WTC11 (cell line): ENCODE measurements around the gene BLCAP. TPM values are rescaled to one million over a fixed set of nuclear protein-coding genes. Genes with fewer than 3 reads are reported as not detected.

Source experiments
- ATAC-seq: fragments of 200-7000 bp; cut with Tn5 transposase; 2 replicates; pipeline ENCODE4 v1.10.0; 2021; ENCODE audit warnings: mild to moderate bottlenecking, moderate library complexity
- CTCF ChIA-PET: fragments of 300-600 bp; sonication (Branson Sonifier 250); formaldehyde crosslinking; loops from one replicate; lab custom pipeline; 2021; ENCODE audit warnings: antibody characterized with exemption; lab: Charles Lee
- POLR2A ChIA-PET: fragments of 350-600 bp; sonication (Branson Sonifier 250); formaldehyde crosslinking; loops from one replicate; lab custom pipeline; 2021; ENCODE audit warnings: antibody characterized with exemption; lab: Charles Lee
- DNase-seq: peaks from one replicate; pipeline ENCODE4 v3.0.0; 2021; ENCODE audit warnings: low spot score
- H3K27ac Mint-ChIP-seq: 2 replicates; pipeline ENCODE4 v1.8.0; 2021; ENCODE audit warnings: mixed read lengths
- H3K27me3 Mint-ChIP-seq: 2 replicates; pipeline ENCODE4 v1.8.0; 2021; ENCODE audit warnings: low read depth, mild to moderate bottlenecking, moderate library complexity, mixed read lengths
- H3K36me3 Mint-ChIP-seq: 2 replicates; pipeline ENCODE4 v1.8.0; 2021; ENCODE audit warnings: mixed read lengths
- H3K4me1 Mint-ChIP-seq: 2 replicates; pipeline ENCODE4 v1.8.0; 2022; ENCODE audit warnings: mixed read lengths
- H3K4me3 Mint-ChIP-seq: 2 replicates; pipeline ENCODE4 v1.8.0; 2021; ENCODE audit warnings: mild to moderate bottlenecking, moderate library complexity, mixed read lengths
- H3K9me3 Mint-ChIP-seq: 2 replicates; pipeline ENCODE4 v1.8.0; 2021; ENCODE audit warnings: mixed read lengths
- AFF4 ChIP-seq: sonication (generic); formaldehyde crosslinking; IDR thresholded peaks from 2 replicates; pipeline ENCODE4 v1.8.1; 2023; ENCODE audit warnings: mild to moderate bottlenecking, missing genetic modification reagents, borderline replicate concordance
- ARID4B ChIP-seq: sonication (generic); formaldehyde crosslinking; IDR thresholded peaks from 2 replicates; pipeline ENCODE4 v1.8.0; 2023; ENCODE audit warnings: missing genetic modification reagents, mild to moderate bottlenecking, borderline replicate concordance
- ATF1 ChIP-seq: sonication (generic); formaldehyde crosslinking; IDR thresholded peaks from 2 replicates; pipeline ENCODE4 v1.8.1; 2023; ENCODE audit warnings: mild to moderate bottlenecking, moderate library complexity, missing genetic modification reagents
- ATF2 ChIP-seq: sonication (generic); formaldehyde crosslinking; IDR thresholded peaks from 2 replicates; pipeline ENCODE4 v1.8.1; 2022; ENCODE audit warnings: low read depth, missing genetic modification reagents, borderline replicate concordance
- ELF4 ChIP-seq: sonication (generic); formaldehyde crosslinking; IDR thresholded peaks from 2 replicates; pipeline ENCODE4 v1.8.1; 2022; ENCODE audit warnings: low read depth, mild to moderate bottlenecking, moderate library complexity, missing genetic modification reagents
- FOXJ3 ChIP-seq: sonication (generic); formaldehyde crosslinking; IDR thresholded peaks from 2 replicates; pipeline ENCODE4 v1.9.0; 2021; ENCODE audit warnings: missing genetic modification reagents, mild to moderate bottlenecking, borderline replicate concordance
- FOXK1 ChIP-seq: sonication (generic); formaldehyde crosslinking; IDR thresholded peaks from 2 replicates; pipeline ENCODE4 v1.8.0; 2022; ENCODE audit warnings: mild to moderate bottlenecking, moderate library complexity, missing genetic modification reagents
- JUN ChIP-seq: sonication (generic); formaldehyde crosslinking; IDR thresholded peaks from 2 replicates; pipeline ENCODE4 v1.8.0; 2023; ENCODE audit warnings: mild to moderate bottlenecking, missing genetic modification reagents
- MLX ChIP-seq: sonication (generic); formaldehyde crosslinking; IDR thresholded peaks from 2 replicates; pipeline ENCODE4 v1.8.1; 2023; ENCODE audit warnings: mild to moderate bottlenecking, missing genetic modification reagents, moderate library complexity
- MYBL2 ChIP-seq: sonication (generic); formaldehyde crosslinking; IDR thresholded peaks from 2 replicates; pipeline ENCODE4 v1.8.1; 2023; ENCODE audit warnings: mild to moderate bottlenecking, moderate library complexity, missing genetic modification reagents
- OVOL2 ChIP-seq: fragments of 250-450 bp; sonication (Bioruptor Pico); IDR thresholded peaks from 2 replicates; pipeline ENCODE4 v1.9.0; 2021; ENCODE audit warnings: mild to moderate bottlenecking, borderline replicate concordance
- SMAD3 ChIP-seq: sonication (generic); formaldehyde crosslinking; IDR thresholded peaks from 2 replicates; pipeline ENCODE4 v1.8.0; 2022; ENCODE audit warnings: missing genetic modification reagents, mild to moderate bottlenecking, borderline replicate concordance
- SP1 ChIP-seq: sonication (generic); formaldehyde crosslinking; conservative IDR thresholded peaks from 2 replicates; pipeline ENCODE4 v1.8.1; 2022; ENCODE audit warnings: missing genetic modification reagents
- TEAD1 ChIP-seq: sonication (generic); formaldehyde crosslinking; IDR thresholded peaks from 2 replicates; pipeline ENCODE4 v1.8.0; 2022; ENCODE audit warnings: mild to moderate bottlenecking, missing genetic modification reagents
- ZNF121 ChIP-seq: sonication (generic); formaldehyde crosslinking; IDR thresholded peaks from 2 replicates; pipeline ENCODE4 v1.8.0; 2023; ENCODE audit warnings: missing genetic modification reagents
- ZNF138 ChIP-seq: sonication (generic); formaldehyde crosslinking; conservative IDR thresholded peaks from 2 replicates; pipeline ENCODE4 v1.8.1; 2022; ENCODE audit warnings: mild to moderate bottlenecking, moderate library complexity, missing genetic modification reagents
- ZNF317 ChIP-seq: sonication (generic); formaldehyde crosslinking; IDR thresholded peaks from 2 replicates; pipeline ENCODE4 v1.8.1; 2023; ENCODE audit warnings: low read depth, mild to moderate bottlenecking, moderate library complexity, missing genetic modification reagents, borderline replicate concordance
- total RNA-seq: library from RNA; stranded (reverse); gene quantifications from 3 replicates; pipeline ENCODE4 v1.2.3, GENCODE V29; 2021

BLCAP gene
- total RNA-seq, 1 experiment from 2014 or later, result 85.6 TPM

GRCh38 chr20:37518059-37518458 is 9.6 kb downstream of the BLCAP start (continued):
- no peak for TF ChIP-seq ARID4B (CRISPR knock-in tag)
- TF ChIP-seq SP1 (CRISPR knock-in tag), result no peak
- TF ChIP-seq SMAD3 (CRISPR knock-in tag), result no peak
- no peak for TF ChIP-seq ZNF121 (CRISPR knock-in tag)
- no peak for TF ChIP-seq MLX
- TF ChIP-seq ZNF317, result no peak
- TF ChIP-seq, all 79 proteins: peak for 0

GRCh38 chr20:37516811-37517750 is 10.6 kb downstream of the BLCAP start:
- Mint-ChIP-seq H3K36me3 (peaks cover 36% of the 10 kb centered on the region), H3K27ac (peak overlapping the region; percentile 31), H3K9me3 (no peaks in the 10 kb centered on the region), H3K4me1 (peaks cover 57% of the 10 kb centered on the region), H3K4me3 (no peak overlapping the region), H3K27me3 (no peaks in the 10 kb centered on the region)
- ATAC-seq (no peak), DNase-seq (no peak)
- POLR2A ChIA-PET, result interaction anchor here (0.6 to 0.7 kb wide), 2 partner anchors 16 to 801 kb away, joined by 4 to 5 read pairs; no protein-coding TSS in a partner anchor
- CTCF ChIA-PET, result interaction anchor here (1.2 to 1.9 kb wide), 3 partner anchors 27 to 132 kb away, joined by 3 to 5 read pairs (median 4); no protein-coding TSS in a partner anchor
- TF ChIP-seq TEAD1 (CRISPR knock-in tag) (no peak), FOXJ3 (no peak), ATF1 (CRISPR knock-in tag) (no peak), ATF2 (CRISPR knock-in tag) (no peak), JUN (no peak)

- H3K36me3 Mint-ChIP-seq, result peaks cover 36% of the 10 kb centered on the region
- DNase-seq (no peak), ATAC-seq (no peak)
- H3K27me3 Mint-ChIP-seq, result no peaks in the 10 kb centered on the region
- H3K27ac Mint-ChIP-seq, result no peak overlapping the region; the same call in 1 of the 2 replicates
- ChIA-PET POLR2A (no interaction called here), CTCF (interaction anchor here (1.9 kb wide), 1 partner anchor 131 kb away, joined by 4 read pairs; no protein-coding TSS in a partner anchor)
- H3K4me3 Mint-ChIP-seq, result no peak overlapping the region
- H3K4me1 Mint-ChIP-seq, result peaks cover 51% of the 10 kb centered on the region
- H3K9me3 Mint-ChIP-seq, result no peaks in the 10 kb centered on the region
- TF ChIP-seq ELF4 (CRISPR knock-in tag) (no peak), FOXK1 (CRISPR knock-in tag) (no peak), ZNF138 (CRISPR knock-in tag) (no peak), MYBL2 (CRISPR knock-in tag) (no peak), AFF4 (CRISPR knock-in tag) (no peak), ZNF317 (no peak), OVOL2 (no peak), SP1 (CRISPR knock-in tag) (no peak)
Observed at GRCh38 chr20:37515876-37516275, 11.8 kb downstream of the BLCAP start.
